Activated T-cell treated with anti-CD3 and anti-CD28 coated beads, Interleukin-2, amount 50 U/mL, for 4 hours (primary cell): ENCODE measurements around the gene ACP2. TPM values are rescaled to one million over a fixed set of nuclear protein-coding genes. Genes with fewer than 3 reads are reported as not detected.
A peak's percentile ranks its signal among the peaks of the same experiment; 100 is the strongest.

ENCODE experiments used
- ATAC-seq, 2 donors: fragments of 200-7000 bp; cut with Tn5 transposase; one replicate each; pipeline ENCODE4 v1.10.0; 2021
- DNase-seq: peaks from one replicate; pipeline ENCODE4 v3.0.0-alpha.2; 2020
- H3K27me3 Mint-ChIP-seq: one replicate; pipeline ENCODE4 v1.8.0; 2021; ENCODE audit warnings: low read depth, mixed read lengths
- H3K36me3 Mint-ChIP-seq: one replicate; pipeline ENCODE4 v1.8.0; 2022; ENCODE audit warnings: mixed read lengths; ENCODE audit not compliant: insufficient read depth
- H3K4me1 Mint-ChIP-seq: one replicate; pipeline ENCODE4 v1.8.0; 2021; ENCODE audit warnings: low read depth, mixed read lengths
- H3K4me3 Mint-ChIP-seq: one replicate; pipeline ENCODE4 v1.8.0; 2021; ENCODE audit warnings: mild to moderate bottlenecking, moderate library complexity, mixed read lengths
- H3K9me3 Mint-ChIP-seq: one replicate; pipeline ENCODE4 v1.8.0; 2021; ENCODE audit warnings: mixed read lengths
- total RNA-seq, 3 donors: library from RNA; stranded (reverse); gene quantifications; one replicate each; pipeline ENCODE4 v1.2.1, GENCODE V29; 2021

The ACP2 gene, protein sequence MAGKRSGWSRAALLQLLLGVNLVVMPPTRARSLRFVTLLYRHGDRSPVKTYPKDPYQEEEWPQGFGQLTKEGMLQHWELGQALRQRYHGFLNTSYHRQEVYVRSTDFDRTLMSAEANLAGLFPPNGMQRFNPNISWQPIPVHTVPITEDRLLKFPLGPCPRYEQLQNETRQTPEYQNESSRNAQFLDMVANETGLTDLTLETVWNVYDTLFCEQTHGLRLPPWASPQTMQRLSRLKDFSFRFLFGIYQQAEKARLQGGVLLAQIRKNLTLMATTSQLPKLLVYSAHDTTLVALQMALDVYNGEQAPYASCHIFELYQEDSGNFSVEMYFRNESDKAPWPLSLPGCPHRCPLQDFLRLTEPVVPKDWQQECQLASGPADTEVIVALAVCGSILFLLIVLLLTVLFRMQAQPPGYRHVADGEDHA
- 10 to 100 TPM; 23.5 to 29.3 (median 28.7) TPM for total RNA-seq

DNA sequence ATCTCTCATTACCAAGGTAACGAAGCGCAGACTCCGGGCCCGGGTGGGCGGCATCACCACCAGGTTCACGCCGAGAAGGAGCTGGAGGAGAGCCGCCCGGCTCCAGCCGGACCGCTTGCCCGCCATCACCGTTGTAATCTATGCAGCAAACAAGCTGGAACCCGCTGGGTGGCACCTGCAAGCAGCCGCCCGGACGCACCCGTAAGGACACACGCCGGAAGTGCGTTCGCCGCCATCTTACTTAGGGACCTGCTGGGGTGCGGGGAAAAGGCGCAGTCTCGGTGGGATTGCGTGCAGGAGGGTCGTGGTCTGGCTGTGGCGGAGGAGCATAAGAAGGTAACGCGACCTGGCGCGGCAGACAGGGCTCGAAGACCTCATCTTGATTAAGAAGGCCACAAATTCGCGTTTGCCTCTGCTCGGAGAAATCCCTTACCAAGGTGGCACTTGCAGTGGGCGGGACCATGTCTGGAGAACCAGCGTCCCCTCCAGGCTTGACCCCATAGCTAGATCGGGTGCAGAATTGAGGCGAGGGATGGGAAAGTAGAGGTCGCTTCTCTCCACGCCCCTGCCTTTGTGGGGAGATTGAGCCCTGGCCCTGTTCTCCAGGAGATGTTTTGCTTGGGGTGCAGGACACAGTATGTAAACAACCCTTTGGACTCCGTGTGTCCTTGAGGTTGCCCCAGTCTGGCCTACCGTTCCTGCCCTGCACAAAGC, at the start of gene ACP2:
TSS of gene ACP2 (minus strand) at position 151 of the 714 bp plus-strand sequence. CDS start at position 126, 25 bp downstream.
- Mint-ChIP-seq H3K4me3 (peak within 1 kb of the TSS; percentile 96), H3K9me3 (no peaks in the 10 kb centered on the region), H3K4me1 (peaks cover 17% of the 10 kb centered on the region)

DNA sequence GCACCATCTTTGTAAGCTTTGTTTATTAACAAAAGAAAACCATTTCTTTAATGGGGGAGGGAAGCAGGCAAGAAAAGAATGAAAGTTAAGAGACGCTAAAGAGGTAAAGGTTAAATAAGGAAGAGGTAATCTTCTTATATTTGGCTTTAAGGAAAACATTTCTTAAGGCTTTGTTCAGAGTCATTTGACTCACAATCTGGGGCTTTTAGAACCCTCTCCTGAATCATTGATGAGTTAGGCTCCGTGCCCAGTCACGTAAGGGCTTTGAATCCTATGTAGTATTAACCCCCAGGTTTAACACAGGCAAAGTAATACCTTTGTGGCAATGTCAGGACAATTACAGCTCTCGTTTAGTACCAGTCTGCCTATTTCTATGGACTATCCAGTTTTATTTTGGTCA, 47.4 kb upstream of the ACP2 start:
- Mint-ChIP-seq H3K36me3 (peaks cover 42% of the 10 kb centered on the region), H3K9me3 (no peaks in the 10 kb centered on the region), H3K4me1 (no peaks in the 10 kb centered on the region), H3K27me3 (no peaks in the 10 kb centered on the region), H3K4me3 (no peak overlapping the region)
- DNase-seq (no peak), ATAC-seq (no peak)

More for the DNA sequence above, at the start of gene ACP2:
- ATAC-seq = peak; percentile 97 to 98
- DNase-seq = peak; percentile 82
- Mint-ChIP-seq H3K27me3 (no peaks in the 10 kb centered on the region), H3K36me3 (peaks cover 5% of the 10 kb centered on the region)

DNA sequence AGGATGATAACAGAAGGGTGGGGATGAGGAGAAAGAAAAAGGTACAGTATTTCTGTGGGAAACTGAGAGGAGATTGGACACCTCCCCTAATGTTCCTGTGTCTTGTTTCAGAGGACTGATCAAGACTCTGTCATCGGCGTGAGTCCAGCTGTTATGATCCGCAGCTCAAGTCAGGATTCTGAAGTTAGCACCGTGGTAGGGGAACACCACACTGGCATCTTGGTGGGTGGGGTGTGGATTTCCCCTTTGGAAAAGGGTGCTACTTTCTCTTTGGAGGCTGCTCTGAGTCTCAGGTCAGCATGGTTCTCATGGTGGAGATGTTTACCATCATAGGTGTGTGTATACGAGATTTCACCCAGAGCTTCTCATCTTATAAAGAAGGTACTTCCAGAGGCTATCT, 46.8 kb upstream of the ACP2 start:
- no peak for ATAC-seq
- Mint-ChIP-seq H3K9me3 (no peaks in the 10 kb centered on the region), H3K4me1 (no peaks in the 10 kb centered on the region), H3K27me3 (no peaks in the 10 kb centered on the region), H3K4me3 (no peak overlapping the region), H3K36me3 (peaks cover 44% of the 10 kb centered on the region)
- no peak for DNase-seq

DNA sequence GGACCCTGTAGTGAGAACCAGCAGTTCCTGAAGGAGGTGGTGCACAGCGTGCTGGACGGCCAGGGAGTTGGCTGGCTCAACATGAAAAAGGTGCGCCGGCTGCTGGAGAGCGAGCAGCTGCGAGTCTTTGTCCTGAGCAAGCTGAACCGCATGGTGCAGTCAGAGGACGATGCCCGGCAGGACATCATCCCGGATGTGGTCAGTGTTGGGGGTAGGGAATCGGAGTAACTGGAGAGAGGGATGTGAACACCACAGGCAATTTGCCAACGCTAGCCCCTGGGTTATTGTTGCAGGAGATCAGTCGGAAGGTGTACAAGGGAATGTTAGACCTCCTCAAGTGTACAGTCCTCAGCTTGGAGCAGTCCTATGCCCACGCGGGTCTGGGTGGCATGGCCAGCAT, 41.2 kb upstream of the ACP2 start:
- Mint-ChIP-seq H3K4me3 (no peak overlapping the region), H3K36me3 (peaks cover 48% of the 10 kb centered on the region), H3K27me3 (no peaks in the 10 kb centered on the region), H3K9me3 (no peaks in the 10 kb centered on the region), H3K4me1 (no peaks in the 10 kb centered on the region)
- no peak for ATAC-seq
- no peak for DNase-seq

DNA sequence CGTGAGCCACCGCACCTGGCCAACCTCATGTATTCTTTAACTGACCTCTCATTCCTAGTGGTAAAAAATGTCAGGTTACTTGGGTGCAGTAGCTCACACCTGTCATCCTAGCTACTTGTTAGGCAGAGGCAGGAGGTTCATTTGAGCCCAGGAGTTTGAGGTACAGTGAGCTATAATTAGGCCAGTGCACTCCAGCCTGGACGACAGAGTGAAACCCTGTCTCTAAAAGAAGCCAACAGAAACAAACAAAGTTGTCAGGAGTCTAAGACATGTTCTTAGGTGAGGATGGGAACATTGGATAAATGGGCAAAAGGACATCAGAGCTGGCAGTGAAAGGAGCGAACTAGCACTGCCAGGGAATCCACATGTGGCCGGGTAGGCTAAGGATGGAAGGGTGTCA, 39.5 kb upstream of the ACP2 start:
- H3K27me3 Mint-ChIP-seq = no peaks in the 10 kb centered on the region
- H3K9me3 Mint-ChIP-seq = no peaks in the 10 kb centered on the region
- peaks cover 57% of the 10 kb centered on the region for H3K36me3 Mint-ChIP-seq
- no peak overlapping the region for H3K4me3 Mint-ChIP-seq
- ATAC-seq = no peak
- no peaks in the 10 kb centered on the region for H3K4me1 Mint-ChIP-seq
- DNase-seq = no peak

DNA sequence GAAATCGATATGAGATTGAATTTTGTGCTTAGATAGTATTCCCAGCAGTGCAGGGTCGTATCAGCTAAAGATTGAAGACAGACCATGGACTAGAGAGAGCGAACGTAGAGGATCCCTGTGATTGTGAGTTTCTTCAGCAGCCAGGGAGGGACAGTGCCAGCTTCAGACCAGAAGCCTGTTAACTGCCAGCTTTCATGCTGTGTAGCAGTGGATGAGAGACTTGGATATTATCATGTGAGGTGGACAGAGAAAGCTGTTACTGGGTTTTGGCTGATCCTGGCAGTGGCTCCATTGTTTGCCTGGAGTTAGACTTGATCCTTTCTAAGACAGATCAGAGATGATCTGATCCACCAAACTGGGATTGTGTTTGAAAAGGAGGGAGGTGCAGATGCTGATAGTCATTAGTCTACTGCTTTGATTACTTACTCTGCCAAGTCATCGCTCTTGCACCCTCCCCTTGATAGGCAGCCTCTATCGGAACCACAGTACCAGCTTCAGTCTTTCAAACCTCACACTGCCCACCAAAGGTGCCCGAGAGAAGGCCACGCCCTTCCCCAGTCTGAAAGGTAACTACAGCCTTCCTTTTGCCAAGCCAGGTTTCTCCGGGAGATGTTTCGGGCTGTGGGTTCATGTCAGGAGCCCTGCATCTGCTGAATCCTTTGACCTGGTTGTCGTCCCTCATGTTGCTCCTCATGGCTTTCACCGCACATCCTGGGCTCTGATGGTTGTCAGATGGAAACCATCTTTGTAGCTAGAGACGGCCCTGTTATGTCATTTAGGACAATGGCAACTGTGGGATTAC, 37.6 kb upstream of the ACP2 start:
- no peak for ATAC-seq
- no peaks in the 10 kb centered on the region for H3K27me3 Mint-ChIP-seq
- H3K4me3 Mint-ChIP-seq = no peak overlapping the region
- no peaks in the 10 kb centered on the region for H3K4me1 Mint-ChIP-seq
- peaks cover 55% of the 10 kb centered on the region for H3K36me3 Mint-ChIP-seq
- DNase-seq = no peak
- no peaks in the 10 kb centered on the region for H3K9me3 Mint-ChIP-seq

DNA sequence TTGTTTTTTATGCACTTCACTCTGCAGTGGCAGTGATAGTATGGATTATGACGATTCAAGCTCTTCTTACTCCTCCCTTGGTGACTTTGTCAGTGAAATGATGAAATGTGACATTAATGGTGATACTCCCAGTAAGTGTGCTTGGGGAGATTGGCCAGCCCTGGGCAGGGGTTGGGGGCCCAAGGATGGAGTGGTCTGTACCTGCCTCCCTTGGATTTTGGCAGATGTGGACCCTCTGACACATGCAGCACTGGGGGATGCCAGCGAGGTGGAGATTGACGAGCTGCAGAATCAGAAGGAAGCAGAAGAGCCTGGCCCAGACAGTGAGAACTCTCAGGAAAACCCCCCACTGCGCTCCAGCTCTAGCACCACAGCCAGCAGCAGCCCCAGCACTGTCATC, 35.5 kb upstream of the ACP2 start:
- H3K27me3 Mint-ChIP-seq = no peaks in the 10 kb centered on the region
- no peak for DNase-seq
- H3K4me1 Mint-ChIP-seq = no peaks in the 10 kb centered on the region
- H3K4me3 Mint-ChIP-seq = no peak overlapping the region
- no peaks in the 10 kb centered on the region for H3K9me3 Mint-ChIP-seq
- H3K36me3 Mint-ChIP-seq = peaks cover 45% of the 10 kb centered on the region
- no peak for ATAC-seq

DNA sequence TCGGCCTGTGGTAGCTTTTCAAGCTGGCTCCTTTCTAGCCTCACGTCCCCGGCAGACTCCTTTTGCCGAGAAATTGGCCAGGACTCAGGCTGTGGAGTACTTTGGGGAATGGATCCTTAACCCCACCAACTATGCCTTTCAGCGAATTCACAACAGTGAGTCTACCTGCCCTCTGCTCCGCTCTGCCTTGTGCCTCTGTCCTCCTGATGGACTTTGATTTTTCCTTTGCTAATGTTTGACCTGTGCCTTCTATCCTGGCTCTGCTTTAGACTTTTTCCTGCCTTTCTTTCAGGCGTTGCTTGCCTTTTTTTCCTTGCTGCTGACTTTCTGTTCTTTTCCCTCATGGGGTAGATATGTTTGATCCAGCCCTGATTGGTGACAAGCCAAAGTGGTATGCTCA, 33.8 kb upstream of the ACP2 start:
- Mint-ChIP-seq H3K27me3 (no peaks in the 10 kb centered on the region), H3K4me3 (no peak overlapping the region), H3K9me3 (no peaks in the 10 kb centered on the region), H3K36me3 (peaks cover 45% of the 10 kb centered on the region), H3K4me1 (no peaks in the 10 kb centered on the region)
- ATAC-seq (no peak), DNase-seq (no peak)

DNA sequence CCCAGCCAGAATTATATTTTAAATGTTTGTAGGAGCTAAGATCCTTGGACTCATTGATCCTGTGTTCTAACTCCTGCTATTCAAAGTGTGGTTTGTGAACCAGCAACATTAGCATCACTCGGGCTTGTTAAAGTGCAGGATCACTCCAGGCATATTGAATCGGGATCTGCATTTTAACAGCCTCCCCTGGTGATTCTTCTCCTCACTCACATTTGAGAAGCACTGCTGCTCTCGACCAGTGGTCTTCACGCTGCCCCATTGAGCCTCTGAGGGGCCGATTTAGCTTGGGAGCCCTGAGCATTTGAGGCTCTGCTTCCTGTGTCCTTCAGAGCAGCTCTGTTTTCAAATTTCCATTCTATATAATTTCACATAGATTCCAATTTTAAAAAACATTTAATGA, 32.2 kb upstream of the ACP2 start:
- no peak for ATAC-seq

DNA sequence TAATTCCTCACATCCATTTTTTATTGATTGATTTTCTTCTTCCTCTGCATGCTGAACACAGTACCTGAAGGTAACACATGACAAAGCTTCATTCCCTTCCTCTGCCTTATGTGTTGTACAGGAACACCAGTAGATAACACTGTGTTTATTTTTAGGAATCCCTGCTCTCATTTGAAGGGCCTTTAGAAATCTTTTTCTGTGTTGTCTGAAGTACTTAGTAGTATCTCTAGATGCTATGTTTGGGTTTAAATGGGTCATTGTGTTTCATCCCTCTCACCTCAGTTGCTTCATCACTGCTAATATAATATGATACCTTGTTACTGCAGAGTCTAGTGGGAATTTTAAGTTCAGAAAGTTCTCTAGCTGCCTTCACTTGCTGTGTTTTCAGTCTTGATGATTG, 31.5 kb upstream of the ACP2 start:
- H3K9me3 Mint-ChIP-seq = no peaks in the 10 kb centered on the region
- DNase-seq = no peak
- H3K4me3 Mint-ChIP-seq = no peak overlapping the region
- no peaks in the 10 kb centered on the region for H3K4me1 Mint-ChIP-seq
- peaks cover 46% of the 10 kb centered on the region for H3K36me3 Mint-ChIP-seq
- no peak for ATAC-seq
- H3K27me3 Mint-ChIP-seq = no peaks in the 10 kb centered on the region

More for the DNA sequence above, 32.2 kb upstream of the ACP2 start:
- no peak for DNase-seq
- no peaks in the 10 kb centered on the region for H3K27me3 Mint-ChIP-seq
- H3K9me3 Mint-ChIP-seq = no peaks in the 10 kb centered on the region
- no peak overlapping the region for H3K4me3 Mint-ChIP-seq
- no peaks in the 10 kb centered on the region for H3K4me1 Mint-ChIP-seq
- peaks cover 48% of the 10 kb centered on the region for H3K36me3 Mint-ChIP-seq

DNA sequence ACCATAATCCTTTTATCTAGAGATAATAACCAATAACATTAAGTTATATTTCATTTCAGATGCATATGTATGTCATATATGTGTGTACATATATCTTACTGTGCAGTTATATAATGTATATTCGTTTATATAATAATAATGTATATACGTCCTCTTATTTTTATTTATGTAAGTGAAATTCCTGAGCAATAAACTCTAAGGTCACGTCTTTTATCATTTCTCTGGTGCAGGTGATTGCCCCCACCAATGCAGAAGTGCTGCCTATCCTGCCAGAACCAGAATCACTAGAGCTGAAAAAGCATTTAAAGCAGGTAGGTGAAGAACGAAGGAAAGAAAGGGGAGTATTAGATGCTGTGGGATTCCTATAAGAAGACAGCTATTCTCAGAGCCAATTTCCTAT, 30.2 kb upstream of the ACP2 start:
- no peak for DNase-seq
- Mint-ChIP-seq H3K9me3 (no peaks in the 10 kb centered on the region), H3K27me3 (no peaks in the 10 kb centered on the region), H3K4me3 (no peak overlapping the region), H3K36me3 (peaks cover 44% of the 10 kb centered on the region), H3K4me1 (peaks cover 6% of the 10 kb centered on the region)
- no peak for ATAC-seq

DNA sequence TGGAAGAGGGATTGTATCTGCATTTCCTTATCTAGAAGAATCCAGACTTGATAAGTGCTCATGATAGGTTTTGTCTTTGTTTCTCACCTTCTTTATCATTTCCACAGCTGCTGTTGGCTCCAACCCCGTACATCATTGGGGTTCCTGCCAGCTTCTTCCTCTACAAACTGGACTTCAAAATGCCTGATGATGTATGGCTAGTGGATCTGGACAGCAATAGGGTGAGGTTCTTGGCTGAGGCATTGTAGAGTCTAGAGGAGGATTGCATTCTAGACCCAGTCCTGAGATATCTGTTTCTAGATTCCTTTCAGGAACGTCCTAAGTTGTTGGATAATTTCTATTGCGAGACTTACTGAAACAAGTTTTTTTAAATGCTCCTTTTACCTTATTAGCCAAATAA, 29.4 kb upstream of the ACP2 start:
- Mint-ChIP-seq H3K27me3 (no peaks in the 10 kb centered on the region), H3K9me3 (no peaks in the 10 kb centered on the region), H3K4me1 (peaks cover 11% of the 10 kb centered on the region), H3K4me3 (no peak overlapping the region), H3K36me3 (peaks cover 43% of the 10 kb centered on the region)
- no peak for DNase-seq
- ATAC-seq = no peak

DNA sequence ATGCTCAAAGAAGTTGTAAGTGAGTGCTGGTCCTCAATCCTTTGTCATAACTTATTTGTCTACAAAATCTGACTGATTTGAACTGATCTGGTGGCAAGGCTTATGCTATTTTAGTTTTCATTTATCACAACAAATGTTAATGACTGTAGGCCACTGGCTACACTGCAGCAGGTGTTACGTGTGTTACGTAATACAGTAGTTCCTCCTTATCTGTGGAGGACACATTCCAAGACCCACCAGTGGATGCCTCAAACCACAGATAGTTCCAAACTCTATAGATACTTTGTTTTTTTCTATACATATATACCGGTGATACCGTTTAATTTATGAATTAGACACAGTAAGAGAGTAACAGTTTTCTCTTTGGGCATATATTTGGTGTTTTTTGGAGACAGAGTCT, 28.3 kb upstream of the ACP2 start:
- no peaks in the 10 kb centered on the region for H3K27me3 Mint-ChIP-seq
- DNase-seq = no peak
- H3K4me3 Mint-ChIP-seq = no peak overlapping the region
- H3K9me3 Mint-ChIP-seq = no peaks in the 10 kb centered on the region
- peaks cover 36% of the 10 kb centered on the region for H3K36me3 Mint-ChIP-seq
- peaks cover 22% of the 10 kb centered on the region for H3K4me1 Mint-ChIP-seq
- no peak for ATAC-seq

DNA sequence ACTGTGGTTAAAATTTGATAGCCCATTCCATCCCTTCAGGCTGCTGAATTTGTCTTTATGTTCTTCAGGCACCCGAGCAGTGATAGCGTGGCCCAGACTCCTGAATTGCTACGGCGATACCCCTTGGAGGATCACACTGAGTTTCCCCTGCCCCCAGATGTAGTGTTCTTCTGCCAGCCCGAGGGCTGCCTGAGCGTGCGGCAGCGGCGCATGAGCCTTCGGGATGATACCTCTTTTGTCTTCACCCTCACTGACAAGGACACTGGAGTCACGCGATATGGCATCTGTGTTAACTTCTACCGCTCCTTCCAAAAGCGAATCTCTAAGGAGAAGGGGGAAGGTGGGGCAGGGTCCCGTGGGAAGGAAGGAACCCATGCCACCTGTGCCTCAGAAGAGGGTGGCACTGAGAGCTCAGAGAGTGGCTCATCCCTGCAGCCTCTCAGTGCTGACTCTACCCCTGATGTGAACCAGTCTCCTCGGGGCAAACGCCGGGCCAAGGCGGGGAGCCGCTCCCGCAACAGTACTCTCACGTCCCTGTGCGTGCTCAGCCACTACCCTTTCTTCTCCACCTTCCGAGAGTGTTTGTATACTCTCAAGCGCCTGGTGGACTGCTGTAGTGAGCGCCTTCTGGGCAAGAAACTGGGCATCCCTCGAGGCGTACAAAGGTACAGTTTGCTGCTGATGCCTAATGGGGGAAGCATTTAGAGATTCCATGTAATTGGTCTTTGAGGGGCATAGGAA, 26.1 kb upstream of the ACP2 start:
- no peak for ATAC-seq
- Mint-ChIP-seq H3K4me1 (peaks cover 35% of the 10 kb centered on the region), H3K27me3 (no peaks in the 10 kb centered on the region), H3K9me3 (no peaks in the 10 kb centered on the region), H3K4me3 (no peak overlapping the region), H3K36me3 (peaks cover 29% of the 10 kb centered on the region)
- DNase-seq = no peak
